22Rv1 (cell line): Measurements from ENCODE around the gene BASP1.

Source experiments
- ZFX ChIP-seq: fragments of 450-650 bp; IDR thresholded peaks from 2 replicates; pipeline ENCODE4 v1.6.1; 2017; ENCODE audit warnings: antibody characterized with exemption, borderline replicate concordance
- TF ChIP-seq, protein P1 (sequence below): fragments of 450-650 bp; IDR thresholded peaks from 2 replicates; pipeline ENCODE4 v1.5.1; 2017; ENCODE audit warnings: mild to moderate bottlenecking

DNA sequence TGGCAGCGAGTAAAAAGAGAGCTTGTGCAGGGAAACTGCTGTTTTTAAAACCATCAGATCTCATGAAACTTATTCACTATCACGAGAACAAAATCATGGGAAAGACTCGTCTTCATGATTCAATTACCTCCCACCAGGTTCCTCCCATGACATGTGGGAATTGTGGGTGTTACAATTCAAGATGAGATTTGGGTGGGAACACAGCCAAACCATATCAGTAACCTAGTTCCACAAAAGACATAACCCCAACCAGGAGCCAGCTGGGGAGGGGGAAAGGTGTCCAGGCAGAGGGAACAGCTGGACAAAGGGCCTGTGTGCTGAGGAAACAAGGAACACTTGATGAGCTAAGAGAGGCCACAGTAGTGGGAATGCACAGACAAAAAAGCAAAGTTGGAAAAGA is 71.1 kb downstream of the BASP1 start:
- TF ChIP-seq, protein P1, sequence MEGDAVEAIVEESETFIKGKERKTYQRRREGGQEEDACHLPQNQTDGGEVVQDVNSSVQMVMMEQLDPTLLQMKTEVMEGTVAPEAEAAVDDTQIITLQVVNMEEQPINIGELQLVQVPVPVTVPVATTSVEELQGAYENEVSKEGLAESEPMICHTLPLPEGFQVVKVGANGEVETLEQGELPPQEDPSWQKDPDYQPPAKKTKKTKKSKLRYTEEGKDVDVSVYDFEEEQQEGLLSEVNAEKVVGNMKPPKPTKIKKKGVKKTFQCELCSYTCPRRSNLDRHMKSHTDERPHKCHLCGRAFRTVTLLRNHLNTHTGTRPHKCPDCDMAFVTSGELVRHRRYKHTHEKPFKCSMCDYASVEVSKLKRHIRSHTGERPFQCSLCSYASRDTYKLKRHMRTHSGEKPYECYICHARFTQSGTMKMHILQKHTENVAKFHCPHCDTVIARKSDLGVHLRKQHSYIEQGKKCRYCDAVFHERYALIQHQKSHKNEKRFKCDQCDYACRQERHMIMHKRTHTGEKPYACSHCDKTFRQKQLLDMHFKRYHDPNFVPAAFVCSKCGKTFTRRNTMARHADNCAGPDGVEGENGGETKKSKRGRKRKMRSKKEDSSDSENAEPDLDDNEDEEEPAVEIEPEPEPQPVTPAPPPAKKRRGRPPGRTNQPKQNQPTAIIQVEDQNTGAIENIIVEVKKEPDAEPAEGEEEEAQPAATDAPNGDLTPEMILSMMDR: no peak
- TF ChIP-seq ZFX: no peak
